Measurements from ENCODE around the gene MRPS34.
A peak's percentile ranks its signal among the peaks of the same experiment; 100 is the strongest.

MRPS34 gene

DNA sequence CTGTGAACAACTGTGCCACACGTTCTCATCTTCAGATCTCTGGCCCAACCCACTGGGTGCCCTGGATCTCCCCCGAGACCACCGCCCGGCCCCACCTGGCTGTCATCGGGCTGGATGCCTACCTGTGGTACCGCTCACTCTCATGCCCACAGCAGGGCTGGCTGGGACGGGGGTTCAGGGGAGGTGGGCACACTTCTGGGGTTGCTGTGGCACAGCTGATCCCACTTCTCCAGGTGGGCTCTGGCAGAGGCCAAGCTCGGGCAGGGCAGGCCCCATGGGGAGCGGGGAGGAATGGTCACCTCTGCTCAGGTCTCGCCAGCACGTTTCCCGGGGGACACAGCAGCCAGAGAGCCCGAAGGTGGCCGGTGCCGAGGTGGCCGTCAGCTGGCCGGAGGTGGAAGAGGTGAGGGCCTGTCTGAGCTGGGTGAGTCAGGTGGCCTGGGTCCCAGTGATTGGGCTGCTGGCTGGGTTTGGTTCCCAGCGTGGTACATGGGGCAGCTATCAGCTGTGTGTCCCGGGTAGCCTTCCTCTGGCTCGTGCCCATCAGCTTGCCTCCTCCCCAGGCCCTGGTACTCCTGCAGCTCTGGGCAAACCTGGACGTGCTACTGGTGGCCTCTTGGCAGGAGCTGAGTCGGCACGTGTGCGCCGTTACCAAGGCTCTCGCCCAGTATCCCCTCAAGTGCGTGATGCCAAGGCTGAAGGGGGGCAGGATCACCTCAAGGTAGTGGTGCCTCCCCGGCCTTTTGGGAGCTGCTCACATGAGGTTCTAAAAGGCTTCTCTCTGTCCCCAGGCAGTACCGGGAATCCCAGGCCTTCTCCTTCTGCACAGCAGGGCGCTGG lies 2.3 kb upstream of the MRPS34 start:
- H3K9me3 ChIP-seq (replicated peaks; ENCODE audit: insufficient read depth, low read length), result no peaks in the 10 kb centered on the region
- H3K4me3 ChIP-seq (ENCODE audit: low read length), result no peak overlapping the region
- no peak overlapping the region for H3K4me2 ChIP-seq (ENCODE audit: low read depth, low read length)
- H3K27me3 ChIP-seq (replicated peaks; ENCODE audit: insufficient read depth, low read length), result no peaks in the 10 kb centered on the region
- no peaks in the 10 kb centered on the region for H3K36me3 ChIP-seq (replicated peaks; ENCODE audit: insufficient read depth, low read length)
- no peak overlapping the region for H2AFZ ChIP-seq (ENCODE audit: low read length)
- H3K9me2 ChIP-seq (replicated peaks; ENCODE audit: insufficient read depth, low read length), result no peaks in the 10 kb centered on the region
- H3F3A ChIP-seq (ENCODE audit: insufficient read depth, low read length), result peaks cover 13% of the 10 kb centered on the region
- no peak overlapping the region for H3K9ac ChIP-seq (ENCODE audit: low read length)
- no peak for TF ChIP-seq EZH2 (optimal IDR thresholded peaks at IDR 0.05; ENCODE audit: low read depth, low read length)
- no peak for TF ChIP-seq CTCF (IDR thresholded peaks at IDR 0.05; ENCODE audit: low read length)
- TF ChIP-seq EZH2phosphoT487 (IDR thresholded peaks at IDR 0.05; ENCODE audit: low read length), result no peak
- 0 out of 2 replicates have a peak, but pooled peaks cover 3% of the 10 kb centered on the region for H3K4me1 ChIP-seq (ENCODE audit: low read length)
- no peak for DNase-seq
- no peak overlapping the region for H3K27ac ChIP-seq (ENCODE audit: low read length)
- H3K79me2 ChIP-seq (ENCODE audit: low read length), result peaks cover 56% of the 10 kb centered on the region
- H4K20me1 ChIP-seq (ENCODE audit: insufficient read depth, low read length), result no peaks in the 10 kb centered on the region

GRCh38 chr16:1774448-1774780 lies 1.5 kb upstream of the MRPS34 start:
- Histone ChIP-seq H2AFZ (ENCODE audit: low read length) (no peak overlapping the region), H4K20me1 (ENCODE audit: insufficient read depth, low read length) (no peaks in the 10 kb centered on the region), H3K4me3 (ENCODE audit: low read length) (peak overlapping the region; percentile 96), H3K4me2 (ENCODE audit: low read depth, low read length) (peak overlapping the region; percentile 94; the same call in 1 of the 2 replicates), H3K9me3 (replicated peaks; ENCODE audit: insufficient read depth, low read length) (no peaks in the 10 kb centered on the region), H3K4me1 (ENCODE audit: low read length) (0 out of 2 replicates have a peak, but pooled peaks cover 3% of the 10 kb centered on the region), H3K79me2 (ENCODE audit: low read length) (peaks cover 48% of the 10 kb centered on the region), H3K27ac (ENCODE audit: low read length) (no peak overlapping the region), H3K9ac (ENCODE audit: low read length) (peak overlapping the region; percentile 98; the same call in 1 of the 2 replicates), H3K36me3 (replicated peaks; ENCODE audit: insufficient read depth, low read length) (no peaks in the 10 kb centered on the region), H3F3A (ENCODE audit: insufficient read depth, low read length) (peaks cover 13% of the 10 kb centered on the region), H3K9me2 (replicated peaks; ENCODE audit: insufficient read depth, low read length) (no peaks in the 10 kb centered on the region), H3K27me3 (replicated peaks; ENCODE audit: insufficient read depth, low read length) (no peaks in the 10 kb centered on the region)
- DNase-seq, result no peak
- TF ChIP-seq EZH2 (optimal IDR thresholded peaks at IDR 0.05; ENCODE audit: low read depth, low read length) (no peak), CTCF (IDR thresholded peaks at IDR 0.05; ENCODE audit: low read length) (no peak), EZH2phosphoT487 (IDR thresholded peaks at IDR 0.05; ENCODE audit: low read length) (no peak)

- H3K27ac ChIP-seq (ENCODE audit: low read length), result peak overlapping the region; percentile 90; the same call in 1 of the 2 replicates
- H3K4me3 ChIP-seq (ENCODE audit: low read length), result peak overlapping the region; percentile 96
- TF ChIP-seq EZH2phosphoT487 (IDR thresholded peaks at IDR 0.05; ENCODE audit: low read length), result no peak
- TF ChIP-seq EZH2 (optimal IDR thresholded peaks at IDR 0.05; ENCODE audit: low read depth, low read length), result no peak
- no peak for TF ChIP-seq CTCF (IDR thresholded peaks at IDR 0.05; ENCODE audit: low read length)
- H3K27me3 ChIP-seq (replicated peaks; ENCODE audit: insufficient read depth, low read length), result no peaks in the 10 kb centered on the region
- 0 out of 2 replicates have a peak, but pooled peaks cover 3% of the 10 kb centered on the region for H3K4me1 ChIP-seq (ENCODE audit: low read length)
- H3K36me3 ChIP-seq (replicated peaks; ENCODE audit: insufficient read depth, low read length), result no peaks in the 10 kb centered on the region
- DNase-seq, result no peak
- H3K4me2 ChIP-seq (ENCODE audit: low read depth, low read length), result peak overlapping the region; percentile 94
- no peaks in the 10 kb centered on the region for H3K9me3 ChIP-seq (replicated peaks; ENCODE audit: insufficient read depth, low read length)
- peak overlapping the region; percentile 81 for H2AFZ ChIP-seq (ENCODE audit: low read length)
- no peaks in the 10 kb centered on the region for H3K9me2 ChIP-seq (replicated peaks; ENCODE audit: insufficient read depth, low read length)
- peaks cover 13% of the 10 kb centered on the region for H3F3A ChIP-seq (ENCODE audit: insufficient read depth, low read length)
- H3K9ac ChIP-seq (ENCODE audit: low read length), result peak overlapping the region; percentile 98
- H3K79me2 ChIP-seq (ENCODE audit: low read length), result peaks cover 45% of the 10 kb centered on the region
- H4K20me1 ChIP-seq (ENCODE audit: insufficient read depth, low read length), result no peaks in the 10 kb centered on the region
Observed at GRCh38 chr16:1773703-1774447, 941 bp upstream of the MRPS34 start.
